GM10248 (cell line): ENCODE data around the gene GNRH2.

ENCODE experiments used
- CTCF ChIA-PET: fragments of 300-600 bp; sonication (Branson Sonifier 250); formaldehyde crosslinking; extraction: SDS; loops from one replicate; lab custom pipeline; 2021; ENCODE audit warnings: antibody characterized with exemption; lab: Yijun Ruan, JAX
- POLR2A ChIA-PET: fragments of 350-650 bp; sonication (Branson Sonifier 250); formaldehyde crosslinking; extraction: SDS; loops from one replicate; lab custom pipeline; 2020; ENCODE audit warnings: antibody characterized with exemption; lab: Yijun Ruan, JAX
- DNase-seq: peaks from one replicate; pipeline ENCODE4 v3.0.0; 2012; ENCODE audit errors: extremely low spot score
- TF ChIP-seq, protein P1 (sequence below): IDR thresholded peaks from 2 replicates; pipeline ENCODE4 v1.5.1; 2012; ENCODE audit warnings: mild to moderate bottlenecking, low read depth; ENCODE audit errors: extremely low read depth, missing control alignments, control extremely low read depth

The GNRH2 gene

DNA sequence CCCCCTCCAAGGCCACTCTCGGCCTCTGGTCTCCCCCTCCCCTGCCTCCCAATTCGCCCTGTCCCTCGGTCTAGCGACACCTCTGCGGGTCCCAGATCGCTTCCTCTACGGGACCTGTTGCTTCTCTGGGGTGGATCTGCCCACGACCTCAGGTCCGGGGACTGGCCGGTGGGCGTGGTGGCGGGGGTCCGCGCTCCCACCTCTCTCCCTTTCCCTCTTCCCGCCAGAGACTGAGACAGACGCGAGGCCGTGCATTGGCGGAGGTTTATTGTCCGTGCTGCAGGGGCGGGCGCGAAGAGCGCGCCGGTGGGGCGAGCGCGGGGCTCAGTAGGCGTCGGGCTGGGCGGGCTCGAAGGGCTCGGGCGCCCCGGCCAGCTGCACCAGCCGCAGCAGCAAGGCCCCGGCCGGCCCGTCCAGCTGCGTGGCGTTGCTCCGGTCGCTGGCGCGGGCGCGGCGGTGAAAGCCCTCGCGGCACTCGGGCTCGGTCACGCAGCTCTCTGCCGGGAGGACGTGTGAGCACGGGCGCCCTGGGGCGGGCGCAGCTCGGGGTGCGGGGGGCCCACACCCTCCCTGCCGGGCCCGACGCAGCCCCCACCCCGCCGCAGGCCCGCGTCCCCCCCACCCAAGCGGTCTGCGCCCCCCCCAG, 39.0 kb downstream of the GNRH2 start:
- POLR2A ChIA-PET, result no interaction called here
- no peak for DNase-seq
- TF ChIP-seq, protein P1, sequence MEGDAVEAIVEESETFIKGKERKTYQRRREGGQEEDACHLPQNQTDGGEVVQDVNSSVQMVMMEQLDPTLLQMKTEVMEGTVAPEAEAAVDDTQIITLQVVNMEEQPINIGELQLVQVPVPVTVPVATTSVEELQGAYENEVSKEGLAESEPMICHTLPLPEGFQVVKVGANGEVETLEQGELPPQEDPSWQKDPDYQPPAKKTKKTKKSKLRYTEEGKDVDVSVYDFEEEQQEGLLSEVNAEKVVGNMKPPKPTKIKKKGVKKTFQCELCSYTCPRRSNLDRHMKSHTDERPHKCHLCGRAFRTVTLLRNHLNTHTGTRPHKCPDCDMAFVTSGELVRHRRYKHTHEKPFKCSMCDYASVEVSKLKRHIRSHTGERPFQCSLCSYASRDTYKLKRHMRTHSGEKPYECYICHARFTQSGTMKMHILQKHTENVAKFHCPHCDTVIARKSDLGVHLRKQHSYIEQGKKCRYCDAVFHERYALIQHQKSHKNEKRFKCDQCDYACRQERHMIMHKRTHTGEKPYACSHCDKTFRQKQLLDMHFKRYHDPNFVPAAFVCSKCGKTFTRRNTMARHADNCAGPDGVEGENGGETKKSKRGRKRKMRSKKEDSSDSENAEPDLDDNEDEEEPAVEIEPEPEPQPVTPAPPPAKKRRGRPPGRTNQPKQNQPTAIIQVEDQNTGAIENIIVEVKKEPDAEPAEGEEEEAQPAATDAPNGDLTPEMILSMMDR, result no peak
- CTCF ChIA-PET, result no interaction called here

DNA sequence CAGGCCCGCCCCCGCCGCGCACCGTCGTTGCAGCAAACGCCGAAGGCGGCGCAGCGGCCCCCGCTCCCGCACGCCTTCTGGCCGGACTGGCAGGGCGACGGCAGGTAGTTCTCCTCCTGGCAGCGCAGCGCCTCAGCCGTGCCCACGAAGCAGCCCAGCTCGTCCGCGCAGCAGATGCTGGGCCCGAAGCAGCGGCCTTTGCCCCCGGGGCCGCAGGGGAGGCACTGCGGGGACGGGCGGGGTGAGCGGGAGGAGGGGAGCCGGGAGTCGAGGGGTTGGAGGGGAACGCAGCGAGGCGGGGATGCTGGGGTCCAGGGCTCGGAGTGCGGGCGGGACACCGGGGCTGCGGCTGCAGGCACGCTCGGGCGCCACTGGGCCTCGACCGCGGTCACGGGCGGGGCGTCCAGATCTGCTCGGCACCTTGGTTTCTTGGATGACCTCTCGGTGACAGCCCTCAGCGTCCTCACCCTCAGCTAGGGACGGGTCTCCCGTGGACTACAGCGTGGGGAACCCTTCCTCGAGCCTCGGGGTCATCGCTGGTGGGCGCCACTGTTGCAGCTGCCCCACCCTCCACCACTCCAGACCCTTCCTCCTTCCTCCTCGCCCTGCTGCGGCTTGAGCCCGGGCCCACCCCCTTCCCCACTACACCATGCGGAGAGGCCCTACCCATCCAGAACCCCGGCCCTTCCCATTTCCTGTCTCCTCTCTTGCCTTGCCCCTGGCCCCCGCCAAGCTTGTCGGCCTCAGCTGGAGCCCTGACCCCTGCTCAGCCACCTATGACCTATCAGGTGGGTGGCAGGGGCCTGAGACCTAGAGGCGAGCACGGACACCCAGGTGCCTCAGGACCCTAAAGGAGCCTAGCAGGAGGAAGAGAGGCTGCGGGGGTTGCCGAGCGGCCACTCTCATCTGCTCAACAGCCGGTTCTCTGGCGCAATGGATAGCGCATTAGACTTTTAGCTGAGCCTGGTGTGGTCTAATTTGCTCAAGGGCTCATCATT, 39.8 kb downstream of the GNRH2 start:
- no peak for DNase-seq
- POLR2A ChIA-PET, result no interaction called here
- CTCF ChIA-PET, result no interaction called here
- TF ChIP-seq, protein P1, result no peak

DNA sequence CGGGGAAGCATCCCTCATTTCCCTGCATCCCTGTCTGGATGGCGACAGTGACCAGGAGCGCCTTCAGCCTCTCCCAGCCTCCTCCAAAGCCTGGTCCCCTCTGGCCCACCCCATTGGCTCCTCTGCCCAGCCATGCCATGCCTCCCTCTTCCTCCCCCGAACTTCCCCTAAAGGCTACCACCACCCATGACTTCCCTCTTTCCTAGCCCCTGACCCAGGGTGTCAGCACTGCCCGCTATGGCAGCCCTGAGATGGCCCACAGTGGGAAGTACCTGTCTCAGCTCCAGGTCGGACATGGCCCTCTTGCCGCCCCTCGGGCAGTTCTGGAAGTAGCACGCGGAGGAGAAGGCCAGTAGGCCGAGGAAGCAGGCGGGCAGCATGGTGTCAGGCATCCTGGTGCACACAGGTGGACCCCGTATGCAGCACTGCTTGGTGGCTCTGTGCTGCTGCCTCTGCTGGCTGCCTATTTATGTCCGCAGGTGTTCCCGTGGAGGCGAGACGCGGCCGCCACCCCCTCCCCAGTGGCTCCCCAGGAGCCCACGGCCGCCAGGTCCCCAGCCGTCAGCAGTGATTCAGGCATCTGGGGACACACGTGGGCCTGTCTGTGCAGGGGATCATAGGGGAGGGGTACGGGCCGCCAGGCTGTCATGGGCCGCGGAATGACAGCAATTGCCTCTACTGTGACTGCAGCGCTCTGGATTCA, 41.0 kb downstream of the GNRH2 start, which contains the start of gene AVP:
AVP (minus strand) TSS at position 442 of the 703 bp plus-strand sequence; CDS start at position 392, 50 bp downstream.
- ChIA-PET POLR2A (no interaction called here), CTCF (no interaction called here)
- peak; percentile 11 for DNase-seq
- TF ChIP-seq, protein P1, result no peak

DNA sequence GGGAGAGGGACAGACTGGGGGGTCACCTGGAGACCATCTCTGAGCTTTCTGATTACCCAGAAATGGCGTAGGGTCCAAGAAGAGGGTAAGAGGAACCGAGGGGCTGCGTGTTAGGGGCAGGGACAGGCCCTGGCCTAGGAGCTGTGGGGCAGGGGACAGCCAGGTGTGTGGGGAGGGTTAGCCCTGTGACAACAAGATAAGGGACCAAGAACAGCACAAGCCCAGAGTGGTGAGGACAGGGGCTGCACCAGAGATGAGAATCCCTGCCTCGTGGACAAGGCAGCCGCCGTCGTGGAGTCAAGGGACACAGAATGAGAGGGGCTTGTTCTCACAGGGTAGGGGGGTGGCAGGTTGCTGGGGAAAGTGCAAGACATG, 41.6 kb downstream of the GNRH2 start:
- CTCF ChIA-PET, result no interaction called here
- POLR2A ChIA-PET, result no interaction called here
- DNase-seq, result peak; percentile 13
- TF ChIP-seq, protein P1, result no peak

DNA sequence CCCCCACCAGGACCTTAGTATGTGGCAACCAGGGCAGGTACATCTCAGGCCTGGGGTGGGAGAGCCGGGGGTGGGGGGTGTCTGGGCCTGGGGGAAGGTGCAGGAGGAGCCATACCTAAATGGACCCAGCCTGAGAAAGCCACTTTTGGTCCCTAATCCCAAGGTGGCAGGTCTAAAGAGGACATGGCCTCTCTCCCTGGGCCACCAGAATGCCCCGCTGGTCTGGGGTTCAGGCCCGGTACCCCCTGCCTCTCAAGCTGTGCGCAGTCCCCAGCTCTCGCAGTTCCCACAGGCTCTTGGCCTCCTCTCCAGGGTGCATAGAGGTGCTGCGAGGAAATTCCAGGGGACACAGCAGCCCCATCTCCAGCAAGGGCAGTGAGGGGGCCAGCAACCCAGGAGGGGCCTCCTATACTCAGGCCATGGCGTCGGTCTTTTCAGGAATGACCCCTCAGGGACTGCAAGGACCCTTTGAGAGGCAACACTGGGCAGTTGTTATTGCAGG, 42.2 kb downstream of the GNRH2 start:
- TF ChIP-seq, protein P1, result no peak
- DNase-seq, result no peak
- CTCF ChIA-PET, result no interaction called here
- POLR2A ChIA-PET, result no interaction called here

DNA sequence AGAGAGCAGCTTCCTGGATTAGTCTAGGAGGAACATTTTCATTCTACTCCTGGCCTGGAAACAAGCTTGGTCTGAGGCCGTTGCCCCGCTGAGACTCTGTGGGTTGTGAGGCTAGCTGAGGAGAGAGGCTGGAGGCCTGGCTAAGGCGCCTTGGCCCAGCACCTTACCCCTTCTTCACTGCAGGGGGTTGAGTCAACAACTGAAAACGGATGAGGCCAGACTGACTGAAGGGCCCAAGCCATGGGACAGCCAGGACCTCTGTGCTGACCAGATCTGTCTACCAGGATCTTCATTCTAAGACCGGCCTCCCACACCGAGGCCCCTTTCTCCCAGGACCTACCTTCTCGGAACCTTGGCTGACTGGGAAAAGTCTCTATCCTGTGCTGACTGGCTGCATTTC, 44.6 kb downstream of the GNRH2 start:
- no peak for DNase-seq
- ChIA-PET CTCF (interaction anchor here (1.9 to 2.3 kb wide), 2 partner anchors 9 to 34 kb away, joined by 6 to 10 read pairs; no protein-coding TSS in a partner anchor), POLR2A (no interaction called here)
- TF ChIP-seq, protein P1, result no peak
